Stimulated activated CD8-positive, alpha-beta memory T cell treated with anti-CD3 and anti-CD28 coated beads, Interleukin-15, amount 100 ng/mL, for 4 hours (primary cell): ENCODE data around the gene HLA-DPB1.
"Not testable (repeated sequence)": the region's sequence is repeated elsewhere in the genome, so short reads cannot be mapped to it uniquely, and the experiment has no call there.

Experiments used
- DNase-seq, 2 donors: peaks; one replicate each; pipeline ENCODE4 v3.0.0-alpha.2; 2020; ENCODE audit warnings: low read depth in 2 of 2

The HLA-DPB1 gene

DNA sequence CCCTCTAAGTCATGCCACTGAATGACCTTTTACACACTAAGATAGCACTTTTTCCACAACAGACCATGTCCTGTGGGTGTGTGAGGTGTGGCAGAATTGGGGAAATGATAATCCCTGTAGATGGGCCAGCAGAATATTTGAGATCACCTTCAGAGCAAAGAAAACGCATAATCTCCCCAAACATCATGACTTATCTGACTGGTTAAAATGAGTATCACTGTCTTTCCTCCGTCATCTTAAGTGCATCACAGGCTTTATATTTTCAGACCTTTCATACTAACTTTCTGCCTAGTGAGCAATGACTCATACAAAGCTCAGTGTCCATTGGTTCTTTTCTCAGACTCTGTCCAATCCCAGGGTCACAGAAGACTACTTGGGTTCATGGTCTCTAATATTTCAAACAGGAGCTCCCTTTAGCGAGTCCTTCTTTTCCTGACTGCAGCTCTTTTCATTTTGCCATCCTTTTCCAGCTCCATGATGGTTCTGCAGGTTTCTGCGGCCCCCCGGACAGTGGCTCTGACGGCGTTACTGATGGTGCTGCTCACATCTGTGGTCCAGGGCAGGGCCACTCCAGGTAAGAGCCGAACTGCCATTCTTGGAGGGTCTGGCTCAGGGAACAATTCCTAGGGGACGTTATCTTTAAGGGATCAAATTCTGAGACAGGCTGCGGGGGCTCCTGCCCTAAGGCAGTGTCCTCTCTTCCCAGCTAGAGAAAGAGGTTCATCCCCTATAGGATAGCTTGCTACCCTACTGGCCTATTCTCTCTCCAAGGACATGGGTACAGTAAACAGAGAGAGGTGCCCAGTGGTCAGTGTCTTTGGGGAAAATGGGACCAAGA is at the start of gene HLA-DPB1:
TSS of gene HLA-DPB1 (plus strand) at position 423 of the 838 bp plus-strand sequence. CDS start at position 475, 52 bp downstream.
- no peak for DNase-seq

DNA sequence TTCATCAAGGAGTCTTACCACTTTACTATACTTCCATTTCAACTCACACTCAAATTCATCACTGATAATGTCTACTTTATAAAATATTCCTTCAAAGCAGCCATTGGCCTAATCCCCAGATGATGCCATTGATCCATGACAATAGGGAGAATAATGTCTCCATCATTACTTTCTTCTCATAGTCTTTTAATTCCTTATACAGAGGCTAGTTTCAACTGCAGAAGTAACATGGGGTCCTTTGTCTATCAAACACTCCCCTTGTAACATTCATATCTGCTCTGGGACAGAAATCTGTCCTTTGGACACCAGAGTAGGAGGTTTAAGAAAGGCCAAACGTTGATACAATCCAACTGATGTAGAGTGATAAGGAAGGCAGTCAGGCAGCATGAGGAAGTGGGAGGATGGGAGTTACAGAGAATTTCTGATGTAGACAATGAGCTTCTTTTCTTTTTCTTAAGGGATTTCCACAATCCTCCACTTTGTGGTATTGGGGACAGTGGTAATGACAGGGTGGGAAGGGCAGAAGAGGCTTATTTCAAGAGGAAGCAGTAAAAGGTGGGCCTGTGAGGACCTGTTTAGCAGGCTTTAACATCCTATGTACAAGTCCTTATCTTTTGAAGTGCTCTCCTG is 47.5 kb upstream of the HLA-DPB1 start:
- DNase-seq: no peak

DNA sequence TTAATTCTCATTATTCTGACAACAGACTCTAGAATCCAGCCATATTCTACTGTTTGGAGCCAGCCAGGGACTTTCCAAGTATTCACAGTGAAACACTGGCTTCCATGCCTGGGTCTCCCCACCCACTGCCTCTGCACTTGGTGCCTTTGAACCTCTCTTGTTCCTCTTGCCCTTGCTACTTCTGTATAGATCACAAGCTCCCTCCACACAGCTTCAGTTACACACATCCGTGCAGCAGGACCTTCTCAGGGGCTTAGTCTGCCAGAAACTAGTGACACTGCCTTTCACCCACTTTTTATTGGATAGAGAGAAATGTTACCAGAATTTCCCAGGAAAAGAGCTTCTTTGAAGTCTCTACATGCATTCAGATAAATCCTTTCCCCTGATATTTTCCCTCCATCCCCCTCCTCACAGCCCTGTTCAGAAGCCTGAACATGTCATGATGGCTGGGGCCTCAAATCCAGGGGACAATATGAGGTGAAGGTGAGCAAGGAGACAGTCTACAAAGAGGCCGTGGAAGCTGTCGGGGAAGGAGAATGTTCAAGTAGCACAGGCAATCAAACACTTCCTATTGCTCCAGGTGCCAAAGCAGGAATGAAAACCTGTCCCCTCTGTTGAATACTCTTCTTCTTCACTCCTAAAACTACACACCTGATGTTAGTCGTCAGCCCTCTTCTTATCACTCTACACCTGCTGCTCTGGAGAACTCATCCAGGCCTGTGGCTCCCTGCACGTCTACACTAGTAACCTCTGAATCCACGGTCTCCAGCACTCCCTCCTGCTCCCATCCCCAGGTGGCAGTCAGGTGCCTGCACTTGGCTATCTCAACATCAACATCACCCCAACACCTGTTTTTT is 46.2 kb upstream of the HLA-DPB1 start:
- DNase-seq: no peak

DNA sequence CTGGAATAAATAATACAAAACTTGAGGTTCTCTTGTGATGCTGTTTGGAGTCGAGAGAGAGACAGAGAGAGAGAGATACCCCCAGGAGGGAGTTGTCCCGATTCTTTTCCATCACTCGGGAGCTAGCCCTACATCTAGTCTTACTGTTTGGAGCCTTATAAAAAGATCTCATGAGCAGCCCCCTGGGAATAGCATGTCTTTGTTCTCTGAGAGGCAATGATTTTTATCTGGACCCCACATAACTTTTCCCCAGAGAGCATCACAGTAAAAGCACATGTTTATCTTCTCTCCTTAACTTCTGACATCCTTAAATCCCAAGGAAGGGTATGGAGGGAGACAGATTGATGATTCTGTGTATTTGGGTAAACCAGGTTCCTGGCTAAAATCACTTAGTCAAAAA is 45.5 kb upstream of the HLA-DPB1 start:
- DNase-seq: no peak

DNA sequence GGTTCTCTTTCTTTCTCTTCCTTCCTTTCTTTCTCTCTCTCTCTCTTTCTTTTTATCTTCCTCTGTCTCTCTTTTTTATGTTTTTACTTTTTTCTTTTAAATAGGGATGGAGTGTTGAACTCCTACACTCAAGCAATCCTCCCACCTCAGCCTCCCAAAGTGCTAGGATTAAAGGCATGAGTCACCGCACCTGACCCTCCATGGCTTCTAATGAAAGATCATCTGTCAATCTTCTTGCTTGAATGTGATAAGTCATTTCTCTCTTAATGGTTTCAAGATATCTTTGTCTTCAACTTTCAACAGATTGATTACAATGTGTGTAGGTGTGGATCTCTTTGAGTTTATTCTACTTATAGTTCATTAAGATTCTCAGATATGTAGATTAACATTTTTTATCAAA is 41.2 kb upstream of the HLA-DPB1 start:
- DNase-seq: no peak

DNA sequence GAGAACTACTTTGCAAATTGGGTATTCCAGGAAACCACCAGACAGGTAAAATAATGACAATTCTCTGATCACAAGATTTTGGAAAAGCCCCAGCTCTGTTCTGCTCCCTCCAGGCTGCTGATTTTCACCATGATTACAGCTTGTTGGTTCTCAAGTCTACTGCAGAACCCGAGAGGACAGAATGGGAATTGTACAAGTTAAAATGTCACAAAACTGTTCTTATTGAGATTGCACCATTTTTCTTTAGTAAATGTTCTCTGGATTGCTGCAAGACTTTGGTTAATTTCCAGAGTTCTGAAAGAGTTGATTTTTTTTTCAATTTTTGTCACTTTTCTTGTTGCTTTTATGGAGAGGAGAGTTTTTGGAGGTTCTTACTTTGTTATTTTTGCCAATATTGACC is 39.3 kb upstream of the HLA-DPB1 start:
- no peak for DNase-seq

DNA sequence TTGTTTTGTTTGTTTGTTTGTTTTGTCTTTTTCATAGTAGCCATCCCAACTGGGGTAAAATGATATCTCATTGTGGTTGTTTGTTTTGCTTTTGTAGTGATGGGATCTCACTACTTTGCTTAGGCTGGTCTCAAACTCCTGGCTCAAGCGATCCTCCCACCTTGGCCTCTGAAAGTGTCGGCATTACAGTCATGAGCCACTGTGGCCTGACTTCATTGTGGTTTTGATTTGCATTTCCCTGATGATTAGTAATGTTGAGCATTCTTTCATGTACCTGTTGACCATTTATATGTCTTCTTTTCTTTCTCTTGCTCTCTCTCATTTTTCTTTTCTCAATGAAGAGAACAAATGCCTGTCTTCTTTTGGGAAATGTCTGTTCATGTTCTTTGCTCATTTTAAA is 35.6 kb upstream of the HLA-DPB1 start:
- no peak for DNase-seq

DNA sequence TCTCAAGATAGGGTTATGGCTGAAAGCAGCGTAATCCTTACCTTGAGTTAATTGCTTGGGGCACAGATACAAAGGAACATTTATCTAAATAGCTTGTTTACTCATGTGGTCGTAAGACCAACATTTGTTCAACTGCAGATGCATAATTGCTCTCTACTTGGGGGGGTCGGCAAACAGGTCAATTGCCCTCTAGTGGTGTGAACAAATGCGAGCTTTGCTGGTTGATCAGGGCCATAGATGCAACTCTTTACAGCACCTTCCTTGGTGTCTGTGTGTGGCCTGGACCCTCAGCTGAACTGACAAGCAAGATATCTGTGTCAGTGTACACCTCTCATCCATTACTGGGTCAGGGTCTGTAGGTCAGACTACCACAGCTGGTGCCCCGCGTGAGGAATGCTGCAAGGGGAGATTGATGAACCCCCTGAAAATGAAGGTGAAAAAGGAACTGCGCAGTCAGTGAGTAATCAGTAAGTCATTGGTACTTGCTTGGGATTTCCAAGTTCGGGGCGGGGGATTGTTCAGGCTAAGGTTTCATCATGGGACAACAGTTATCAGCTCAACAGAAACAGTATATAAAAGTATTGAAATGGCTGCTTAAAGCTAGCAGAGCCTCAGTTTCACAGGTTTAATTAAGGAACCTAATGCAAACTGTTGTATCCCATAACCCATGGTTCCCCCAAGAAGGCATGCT is 26.3 kb upstream of the HLA-DPB1 start:
- no peak for DNase-seq

DNA sequence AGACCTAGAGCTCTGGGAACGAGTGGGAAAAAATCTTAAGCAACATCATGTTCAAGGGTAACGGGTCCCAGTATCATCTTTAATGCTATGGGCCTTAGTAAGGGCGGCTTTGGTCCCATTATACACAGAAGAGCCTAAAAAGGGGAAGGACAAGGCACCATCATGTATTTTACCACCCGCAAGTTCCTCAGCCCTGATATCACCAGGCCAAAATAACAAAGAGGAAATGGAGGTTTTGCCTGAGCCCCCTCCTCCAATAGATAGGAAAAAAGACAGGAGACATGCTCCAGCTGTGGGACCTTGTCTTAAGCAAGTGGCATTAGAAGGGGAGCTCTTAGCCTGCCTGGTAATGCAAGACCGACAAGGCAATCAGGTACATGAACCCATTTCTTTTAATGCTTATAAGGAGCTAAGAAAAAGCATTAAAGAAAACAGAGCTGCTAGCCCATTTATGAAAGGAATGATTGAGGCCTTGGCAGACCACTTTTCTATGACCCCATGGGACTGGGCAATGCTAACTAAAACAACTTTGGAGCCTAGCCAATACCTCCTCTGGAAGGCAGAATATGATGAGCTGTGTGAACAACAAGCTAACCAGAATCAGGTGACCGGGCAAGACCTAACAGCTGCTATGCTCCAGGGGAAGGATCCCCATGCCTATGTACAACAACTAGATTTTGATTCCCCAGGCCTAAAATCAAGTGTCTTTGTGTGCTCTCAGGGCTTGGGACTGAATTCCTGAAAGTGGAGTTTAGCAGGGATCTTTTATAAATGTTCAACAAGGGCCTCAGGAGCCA is 25.6 kb upstream of the HLA-DPB1 start:
- no peak for DNase-seq

DNA sequence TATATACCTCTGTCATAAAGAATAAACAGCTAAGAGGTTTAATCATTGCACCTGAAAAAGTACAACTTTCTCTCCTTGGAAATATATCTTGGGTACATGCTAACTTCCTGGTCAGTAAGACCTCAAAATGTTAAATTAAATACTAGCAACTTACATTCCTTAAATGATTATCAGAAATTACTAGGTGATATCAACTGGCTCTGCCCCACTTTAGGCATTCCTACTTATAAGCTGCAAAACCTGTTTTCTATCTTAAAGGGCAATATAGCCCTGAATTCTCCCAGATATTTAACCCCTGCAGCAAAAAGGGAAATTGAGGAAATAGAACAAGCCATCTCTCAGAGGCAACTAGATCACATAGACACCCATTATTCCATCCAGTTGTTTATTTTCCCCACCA is 23.2 kb upstream of the HLA-DPB1 start:
- DNase-seq: no peak

DNA sequence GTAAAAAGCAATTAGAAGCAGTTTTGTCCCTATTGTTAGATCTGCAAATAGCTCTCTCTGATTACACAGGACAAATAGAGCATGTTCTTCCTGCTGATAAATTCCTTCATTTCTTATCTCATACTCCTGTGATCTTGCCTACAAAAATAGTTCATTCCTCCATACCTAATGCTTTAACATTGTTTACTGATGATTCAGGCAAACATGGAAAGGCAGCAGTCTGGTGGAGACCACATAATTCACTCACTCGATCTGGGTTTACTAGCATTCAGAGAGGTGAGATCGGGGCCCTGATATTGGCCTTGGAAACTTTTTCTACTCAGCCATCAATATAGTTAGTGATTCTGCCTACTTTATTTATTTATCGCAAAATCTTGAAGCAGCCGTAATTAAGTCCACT is 22.6 kb upstream of the HLA-DPB1 start:
- DNase-seq: no peak

DNA sequence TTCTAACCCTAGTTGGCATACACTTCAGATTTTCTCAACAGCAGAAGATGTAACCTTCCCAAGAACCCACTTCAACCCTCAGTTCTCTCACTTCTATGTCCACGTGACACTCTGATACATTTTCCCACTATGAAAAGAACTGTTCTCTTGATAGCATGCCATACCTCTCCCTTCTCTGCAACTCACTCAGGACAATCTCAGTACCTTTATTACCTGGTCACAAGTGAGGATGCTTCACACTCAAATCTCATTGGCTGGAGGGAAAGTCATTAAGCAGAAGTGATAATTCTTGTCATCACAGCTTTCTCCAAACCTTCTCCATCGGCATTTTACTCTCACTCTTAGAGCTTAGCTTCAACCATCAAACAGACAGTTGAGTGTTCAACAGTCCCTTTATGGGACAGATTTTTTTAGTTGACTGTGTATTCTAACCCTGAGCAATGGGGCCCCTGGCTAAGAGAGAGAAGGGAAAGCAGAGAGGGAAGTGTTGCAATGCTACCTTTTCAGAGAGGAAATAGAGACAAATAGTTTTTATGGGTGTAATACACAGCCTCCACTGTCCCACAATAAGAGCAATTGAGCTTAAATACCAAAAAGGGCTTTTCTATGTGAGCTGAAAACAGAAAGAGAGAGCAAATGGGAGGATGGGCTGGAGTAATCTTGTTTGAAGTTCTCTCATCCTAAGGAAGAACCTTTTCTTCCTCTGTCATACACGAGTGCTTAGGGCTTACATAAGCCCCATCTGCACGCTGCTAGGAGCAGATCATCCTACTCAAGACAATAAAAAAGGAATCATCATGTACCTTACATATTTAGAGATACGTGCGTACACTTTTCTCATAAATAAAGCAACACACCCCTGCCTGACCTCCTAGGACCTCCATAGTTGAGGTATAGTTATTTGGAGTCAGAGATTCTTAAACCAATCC is 18.3 kb upstream of the HLA-DPB1 start:
- no peak for DNase-seq

DNA sequence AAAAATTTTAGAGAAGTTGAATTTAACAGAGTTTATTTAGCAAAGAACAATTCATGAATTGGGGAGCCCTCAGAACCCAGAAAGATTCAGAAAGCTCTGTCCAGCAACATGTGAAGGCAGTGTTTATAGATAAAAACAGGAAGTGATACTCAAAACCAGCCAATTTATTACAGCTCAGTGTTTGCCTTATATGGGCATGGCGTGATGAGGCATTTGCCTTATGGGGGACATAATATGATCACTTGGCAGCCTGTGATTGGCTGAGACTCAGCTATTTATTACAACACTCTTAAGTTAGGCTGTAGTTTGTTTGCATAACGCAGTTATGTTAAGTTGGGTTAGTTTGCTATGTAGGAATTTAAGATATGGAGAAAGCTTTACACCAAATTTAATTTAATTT is 13.8 kb upstream of the HLA-DPB1 start:
- DNase-seq: no peak

DNA sequence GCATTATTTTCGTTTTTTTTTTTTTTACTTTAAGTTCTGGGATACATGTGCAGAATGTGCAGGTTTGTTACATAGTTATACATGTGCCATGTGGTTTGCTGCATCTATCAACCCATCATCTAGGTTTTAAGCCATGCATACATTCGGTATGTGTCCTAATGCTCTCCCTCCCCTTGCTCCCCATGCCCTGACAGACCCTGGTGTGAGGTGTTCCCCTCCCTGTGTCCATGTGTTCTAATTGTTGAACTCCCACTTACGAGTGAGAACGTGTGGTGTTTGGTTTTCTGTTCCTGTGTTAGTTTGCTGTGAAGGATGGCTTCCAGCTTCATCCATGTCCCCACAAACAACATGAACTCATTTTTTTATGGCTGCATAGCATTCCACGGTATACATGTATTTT is 12.4 kb upstream of the HLA-DPB1 start:
- DNase-seq: not testable (repeated sequence)

DNA sequence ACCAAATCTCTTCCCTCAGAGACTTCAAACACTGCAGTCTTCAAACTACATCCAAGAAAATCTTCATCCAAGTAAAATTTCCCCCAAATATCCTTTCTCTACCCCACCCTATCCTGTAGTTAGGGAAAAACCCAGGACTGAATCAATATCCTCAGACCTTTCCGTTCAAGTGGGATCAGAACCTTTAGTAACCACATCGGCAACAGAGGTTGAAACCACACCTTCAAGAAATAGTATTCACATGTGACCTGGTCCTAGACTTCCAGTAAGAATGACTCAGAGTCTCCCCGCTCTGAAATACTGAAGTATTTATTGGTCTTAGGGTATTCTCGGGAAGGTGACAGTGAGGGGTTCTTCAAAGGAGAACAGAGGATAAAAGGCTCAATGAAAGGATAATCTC is 11.1 kb upstream of the HLA-DPB1 start:
- no peak for DNase-seq

DNA sequence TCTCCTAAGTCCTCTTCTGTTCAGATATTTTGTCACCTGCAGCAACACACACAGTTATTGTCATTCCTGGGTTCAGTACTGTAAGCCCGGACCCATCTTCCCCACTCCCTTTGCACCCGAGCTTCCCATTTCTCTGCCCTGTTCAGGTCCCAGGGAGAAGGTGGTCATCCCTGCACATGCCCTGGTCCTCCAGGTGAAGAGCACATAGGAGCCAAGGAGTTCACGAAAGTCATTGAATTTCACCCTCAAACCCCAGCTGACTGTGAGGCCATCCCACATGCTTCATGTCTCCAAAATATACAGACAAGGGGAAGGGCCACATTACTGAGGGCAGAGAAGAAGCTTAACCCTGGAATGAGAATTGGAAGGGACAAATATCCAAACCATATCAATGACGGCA is 10.5 kb upstream of the HLA-DPB1 start:
- no peak for DNase-seq

DNA sequence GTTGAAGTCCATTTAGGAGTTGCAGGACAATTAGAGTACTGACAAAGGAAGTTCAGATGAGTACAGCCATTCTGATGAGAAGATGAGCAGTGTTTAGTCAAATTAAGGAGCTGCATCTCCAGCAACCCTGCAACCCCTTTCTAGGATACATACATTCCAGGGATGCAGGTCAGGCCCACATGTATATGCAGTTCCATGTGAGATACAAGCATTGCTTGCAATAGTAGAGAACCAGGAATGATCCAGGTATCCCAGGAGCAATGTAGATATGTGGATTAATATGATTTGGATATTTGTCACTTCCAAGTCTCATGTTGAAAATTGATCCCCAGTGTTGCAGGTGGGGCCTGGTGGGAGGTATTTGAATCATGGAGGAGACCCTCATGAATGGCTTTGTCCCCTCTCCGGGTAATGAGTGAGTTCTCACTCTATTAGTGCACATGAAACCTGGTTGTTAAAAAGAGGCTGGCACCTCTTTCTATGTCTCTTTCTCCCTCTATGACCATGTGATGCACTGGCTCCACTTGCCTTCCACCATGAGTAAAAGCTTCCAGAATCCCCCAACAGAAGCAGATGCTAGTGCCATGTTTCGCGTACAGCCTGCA is 8.8 kb upstream of the HLA-DPB1 start:
- DNase-seq: no peak

DNA sequence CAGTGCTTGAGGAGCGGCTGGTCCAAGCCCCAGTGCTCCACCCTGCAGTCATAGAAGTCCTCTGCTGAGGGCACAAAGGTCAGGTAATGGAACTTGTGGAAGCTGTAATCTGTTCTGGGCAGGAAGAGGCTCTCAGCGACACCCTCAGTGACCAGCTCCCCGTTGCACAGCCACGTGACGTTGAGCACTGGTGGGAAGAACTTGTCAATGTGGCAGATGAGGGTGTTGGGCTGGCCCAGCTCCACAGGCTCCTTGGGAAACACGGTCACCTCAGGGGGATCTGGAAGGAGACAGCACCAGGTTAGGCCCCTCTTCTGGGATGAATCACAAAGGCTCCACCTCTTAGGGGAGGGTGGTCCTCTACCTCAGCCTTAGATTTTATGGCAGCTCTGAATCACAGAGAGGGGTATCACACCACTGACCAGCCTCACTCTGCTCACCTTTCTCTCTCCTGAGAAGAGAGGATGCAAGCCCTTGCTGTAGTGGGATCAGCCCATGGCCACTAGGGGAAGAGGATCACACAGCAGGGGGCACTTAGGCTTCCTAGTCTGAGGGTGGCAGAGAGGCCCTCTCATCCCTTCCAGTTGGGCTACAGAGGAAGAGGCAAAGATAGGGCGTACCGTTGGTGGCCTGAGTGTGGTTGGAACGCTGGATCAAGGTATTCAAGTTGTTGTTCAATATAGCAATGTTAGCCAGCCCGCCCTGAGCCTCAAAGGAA is 6.6 kb upstream of the HLA-DPB1 start:
- no peak for DNase-seq

DNA sequence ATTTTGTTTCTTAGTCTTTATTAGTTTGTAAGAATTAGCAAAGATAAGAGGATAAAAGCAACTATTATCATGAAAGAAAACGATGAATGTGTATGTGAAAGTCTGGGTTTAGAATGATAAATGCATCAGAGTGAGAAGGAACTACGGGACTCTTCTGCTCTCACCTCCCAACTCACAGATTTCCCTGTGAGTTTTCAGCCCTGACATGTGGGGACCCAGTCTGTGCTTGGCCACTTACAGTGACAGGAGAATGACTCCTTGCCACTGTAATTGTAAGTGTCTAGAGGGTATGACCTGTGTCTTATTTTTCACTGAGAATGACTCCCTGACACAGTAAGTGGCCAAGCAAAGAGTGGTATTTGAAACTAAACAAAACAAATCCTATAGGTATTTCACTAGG is 4.9 kb upstream of the HLA-DPB1 start:
- no peak for DNase-seq
